ENCODE results near the gene APELA.
"Not testable (repeated sequence)": the region's sequence is repeated elsewhere in the genome, so short reads cannot be mapped to it uniquely, and the experiment has no call there.

The APELA gene

GRCh38 chr4:164880489-164881262 lies 3.7 kb downstream of the APELA start:
- H3K27ac ChIP-seq (ENCODE audit: low read depth, low read length): peak overlapping the region; percentile 85
- H3K36me3 ChIP-seq (ENCODE audit: insufficient read depth, low read length): peaks cover 62% of the 10 kb centered on the region; the same call in 1 of the 2 replicates
- peak overlapping the region; percentile 37; the same call in 1 of the 2 replicates for H3K9ac ChIP-seq (ENCODE audit: low read depth, low read length)
- no peaks in the 10 kb centered on the region for H3K27me3 ChIP-seq (ENCODE audit: insufficient read depth, low read length)
- peaks cover 47% of the 10 kb centered on the region for H3K4me1 ChIP-seq (ENCODE audit: insufficient read depth, low read length)
- no peaks in the 10 kb centered on the region for H3K9me3 ChIP-seq (ENCODE audit: insufficient read depth, low read depth, low read length)
- WGBS: 63% methylated on average over 1 of the region's 1 CpG
- peak overlapping the region; percentile 72 for H3K4me3 ChIP-seq (ENCODE audit: low read length)

GRCh38 chr4:164888096-164888715 lies 11.2 kb downstream of the APELA start:
- Histone ChIP-seq H3K27ac (ENCODE audit: low read depth, low read length) (0 out of 2 replicates have a peak overlapping the region, but pooled peaks have one; percentile 26), H3K9ac (ENCODE audit: low read depth, low read length) (no peak overlapping the region), H3K4me3 (ENCODE audit: low read length) (no peak overlapping the region), H3K4me1 (ENCODE audit: insufficient read depth, low read length) (no peaks in the 10 kb centered on the region; the same call in 1 of the 2 replicates), H3K36me3 (ENCODE audit: insufficient read depth, low read length) (peaks cover 60% of the 10 kb centered on the region; the same call in 1 of the 2 replicates), H3K9me3 (ENCODE audit: insufficient read depth, low read depth, low read length) (no peaks in the 10 kb centered on the region), H3K27me3 (ENCODE audit: insufficient read depth, low read length) (no peaks in the 10 kb centered on the region)
- 94% methylated on average over 1 of the region's 1 CpG for WGBS

GRCh38 chr4:164890691-164891090 lies 13.7 kb downstream of the APELA start:
- no peak overlapping the region for H3K4me3 ChIP-seq (ENCODE audit: low read length)
- no peaks in the 10 kb centered on the region for H3K27me3 ChIP-seq (ENCODE audit: insufficient read depth, low read length)
- peaks cover 53% of the 10 kb centered on the region; the same call in 1 of the 2 replicates for H3K36me3 ChIP-seq (ENCODE audit: insufficient read depth, low read length)
- H3K27ac ChIP-seq (ENCODE audit: low read depth, low read length): no peak overlapping the region
- no peaks in the 10 kb centered on the region; the same call in 1 of the 2 replicates for H3K4me1 ChIP-seq (ENCODE audit: insufficient read depth, low read length)
- WGBS: 80% methylated on average over 2 of the region's 2 CpGs
- no peaks in the 10 kb centered on the region for H3K9me3 ChIP-seq (ENCODE audit: insufficient read depth, low read depth, low read length)
- no peak overlapping the region for H3K9ac ChIP-seq (ENCODE audit: low read depth, low read length)

- no peak overlapping the region for H3K27ac ChIP-seq (ENCODE audit: low read depth, low read length)
- H3K4me1 ChIP-seq (ENCODE audit: insufficient read depth, low read length): no peaks in the 10 kb centered on the region; the same call in 1 of the 2 replicates
- H3K27me3 ChIP-seq (ENCODE audit: insufficient read depth, low read length): no peaks in the 10 kb centered on the region
- no peak overlapping the region for H3K4me3 ChIP-seq (ENCODE audit: low read length)
- peaks cover 60% of the 10 kb centered on the region for H3K36me3 ChIP-seq (ENCODE audit: insufficient read depth, low read length)
- H3K9me3 ChIP-seq (ENCODE audit: insufficient read depth, low read depth, low read length): no peaks in the 10 kb centered on the region
- H3K9ac ChIP-seq (ENCODE audit: low read depth, low read length): no peak overlapping the region
- WGBS: 89% methylated on average over 3 of the region's 3 CpGs
Measured at GRCh38 chr4:164892018-164892417, 15.0 kb downstream of the APELA start.

GRCh38 chr4:164894702-164895101 lies 17.7 kb downstream of the APELA start:
- Histone ChIP-seq H3K27me3 (ENCODE audit: insufficient read depth, low read length) (no peaks in the 10 kb centered on the region), H3K9ac (ENCODE audit: low read depth, low read length) (no peak overlapping the region), H3K4me3 (ENCODE audit: low read length) (no peak overlapping the region), H3K27ac (ENCODE audit: low read depth, low read length) (no peak overlapping the region), H3K36me3 (ENCODE audit: insufficient read depth, low read length) (peaks cover 47% of the 10 kb centered on the region), H3K9me3 (ENCODE audit: insufficient read depth, low read depth, low read length) (no peaks in the 10 kb centered on the region), H3K4me1 (ENCODE audit: insufficient read depth, low read length) (no peaks in the 10 kb centered on the region; the same call in 1 of the 2 replicates)
- WGBS: 97% methylated on average over 3 of the region's 3 CpGs

DNA sequence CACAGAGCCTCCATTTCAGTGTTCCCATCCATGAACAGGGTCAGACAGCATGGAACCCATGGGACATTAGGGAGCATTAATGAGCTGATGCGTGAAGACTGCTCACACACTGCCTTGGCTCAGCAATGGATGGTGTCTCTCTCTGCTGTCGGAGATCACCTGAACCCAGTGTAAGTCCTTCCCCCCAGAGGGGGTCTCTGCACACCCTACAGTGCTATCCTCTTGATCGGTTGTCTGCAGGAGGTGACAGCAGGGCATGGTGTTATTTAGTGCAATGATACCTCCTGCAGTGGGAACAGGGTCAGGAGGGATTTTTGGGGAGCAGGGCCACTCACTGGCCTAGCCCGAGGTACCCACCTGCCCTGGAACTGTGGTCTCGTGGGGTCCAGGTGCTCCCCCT lies 25.6 kb downstream of the APELA start:
- no peak overlapping the region for H3K9ac ChIP-seq (ENCODE audit: low read depth, low read length)
- H3K4me3 ChIP-seq (ENCODE audit: low read length): no peak overlapping the region
- H3K36me3 ChIP-seq (ENCODE audit: insufficient read depth, low read length): peaks cover under 1% of the 10 kb centered on the region; the same call in 1 of the 2 replicates
- H3K4me1 ChIP-seq (ENCODE audit: insufficient read depth, low read length): peaks cover 3% of the 10 kb centered on the region; the same call in 1 of the 2 replicates
- no peaks in the 10 kb centered on the region for H3K27me3 ChIP-seq (ENCODE audit: insufficient read depth, low read length)
- H3K27ac ChIP-seq (ENCODE audit: low read depth, low read length): no peak overlapping the region
- 96% methylated on average over 5 of the region's 5 CpGs for WGBS
- H3K9me3 ChIP-seq (ENCODE audit: insufficient read depth, low read depth, low read length): no peaks in the 10 kb centered on the region

- H3K4me1 ChIP-seq (ENCODE audit: insufficient read depth, low read length): peaks cover 3% of the 10 kb centered on the region; the same call in 1 of the 2 replicates
- 85% methylated on average over 4 of the region's 5 CpGs for WGBS
- no peak overlapping the region for H3K4me3 ChIP-seq (ENCODE audit: low read length)
- H3K9me3 ChIP-seq (ENCODE audit: insufficient read depth, low read depth, low read length): no peaks in the 10 kb centered on the region
- H3K27me3 ChIP-seq (ENCODE audit: insufficient read depth, low read length): no peaks in the 10 kb centered on the region
- H3K9ac ChIP-seq (ENCODE audit: low read depth, low read length): no peak overlapping the region
- no peaks in the 10 kb centered on the region for H3K36me3 ChIP-seq (ENCODE audit: insufficient read depth, low read length)
- no peak overlapping the region; the same call in 1 of the 2 replicates for H3K27ac ChIP-seq (ENCODE audit: low read depth, low read length)
Measured at GRCh38 chr4:164904336-164904735, 27.4 kb downstream of the APELA start.

DNA sequence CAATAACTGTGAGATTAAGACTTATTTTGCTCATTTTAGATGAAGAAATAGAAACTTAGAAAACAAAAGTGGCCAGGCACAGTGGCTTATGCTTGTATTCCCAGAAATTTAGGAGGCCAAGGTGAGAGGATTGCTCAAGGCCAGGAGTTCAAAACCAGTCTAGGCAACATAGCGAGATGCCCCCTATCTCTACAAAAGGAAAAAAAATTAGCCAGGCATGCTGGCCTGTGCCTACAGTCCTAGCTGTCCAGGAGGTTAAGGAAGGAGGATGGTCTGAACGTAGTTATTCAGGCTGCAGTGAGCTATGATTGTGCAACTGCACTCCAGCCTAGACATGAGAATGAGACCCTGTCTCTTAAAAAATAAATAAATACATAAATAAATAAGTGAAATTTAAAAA lies 28.0 kb downstream of the APELA start:
- Histone ChIP-seq H3K27me3 (ENCODE audit: insufficient read depth, low read length) (no peaks in the 10 kb centered on the region), H3K4me1 (ENCODE audit: insufficient read depth, low read length) (peaks cover 3% of the 10 kb centered on the region; the same call in 1 of the 2 replicates), H3K27ac (ENCODE audit: low read depth, low read length) (no peak overlapping the region; the same call in 1 of the 2 replicates), H3K9ac (ENCODE audit: low read depth, low read length) (no peak overlapping the region), H3K4me3 (ENCODE audit: low read length) (no peak overlapping the region), H3K36me3 (ENCODE audit: insufficient read depth, low read length) (no peaks in the 10 kb centered on the region), H3K9me3 (ENCODE audit: insufficient read depth, low read depth, low read length) (no peaks in the 10 kb centered on the region)
- WGBS: 95% methylated on average over 2 of the region's 2 CpGs

DNA sequence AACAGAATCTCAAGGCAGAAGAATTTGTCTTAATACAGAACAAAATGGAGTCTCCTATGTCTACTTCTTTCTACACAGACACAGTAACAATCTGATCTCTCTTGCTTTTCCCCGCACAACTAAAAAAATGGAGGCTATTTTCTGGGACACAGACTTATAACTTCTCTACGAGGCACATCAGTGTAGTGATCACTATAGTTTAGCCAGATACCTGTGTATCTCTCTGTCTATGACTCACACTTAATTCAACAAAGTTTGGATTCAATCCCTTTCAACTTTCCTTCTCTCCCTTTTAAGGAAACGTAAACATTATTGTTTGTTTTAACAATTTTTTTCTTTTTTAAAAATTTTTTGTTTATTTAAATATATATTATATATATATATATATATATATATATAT lies 29.4 kb downstream of the APELA start:
- Histone ChIP-seq H3K9me3 (ENCODE audit: insufficient read depth, low read depth, low read length) (no peaks in the 10 kb centered on the region), H3K9ac (ENCODE audit: low read depth, low read length) (no peak overlapping the region), H3K27ac (ENCODE audit: low read depth, low read length) (no peak overlapping the region; the same call in 1 of the 2 replicates), H3K27me3 (ENCODE audit: insufficient read depth, low read length) (no peaks in the 10 kb centered on the region), H3K4me3 (ENCODE audit: low read length) (no peak overlapping the region), H3K36me3 (ENCODE audit: insufficient read depth, low read length) (no peaks in the 10 kb centered on the region), H3K4me1 (ENCODE audit: insufficient read depth, low read length) (peaks cover 3% of the 10 kb centered on the region; the same call in 1 of the 2 replicates)
- WGBS: 50% methylated on average over 2 of the region's 3 CpGs

GRCh38 chr4:164913506-164913905 lies 36.5 kb downstream of the APELA start:
- not testable (repeated sequence) for H3K9me3 ChIP-seq (ENCODE audit: insufficient read depth, low read depth, low read length); H3K27ac ChIP-seq (ENCODE audit: low read depth, low read length); H3K9ac ChIP-seq (ENCODE audit: low read depth, low read length); H3K36me3 ChIP-seq (ENCODE audit: insufficient read depth, low read length); H3K4me3 ChIP-seq (ENCODE audit: low read length); H3K4me1 ChIP-seq (ENCODE audit: insufficient read depth, low read length); H3K27me3 ChIP-seq (ENCODE audit: insufficient read depth, low read length)
- no CpG with 5 or more reads among the region's 2 CpGs for WGBS

- H3K36me3 ChIP-seq (ENCODE audit: insufficient read depth, low read length): no peaks in the 10 kb centered on the region
- WGBS: 100% methylated on average over 1 of the region's 3 CpGs
- no peaks in the 10 kb centered on the region for H3K27me3 ChIP-seq (ENCODE audit: insufficient read depth, low read length)
- H3K9me3 ChIP-seq (ENCODE audit: insufficient read depth, low read depth, low read length): no peaks in the 10 kb centered on the region
- H3K4me1 ChIP-seq (ENCODE audit: insufficient read depth, low read length): no peaks in the 10 kb centered on the region
- H3K9ac ChIP-seq (ENCODE audit: low read depth, low read length): no peak overlapping the region
- H3K27ac ChIP-seq (ENCODE audit: low read depth, low read length): no peak overlapping the region
- H3K4me3 ChIP-seq (ENCODE audit: low read length): no peak overlapping the region
Measured at GRCh38 chr4:164918956-164919355, 42.0 kb downstream of the APELA start.
